ENCODE measurements around the gene DEDD2. TPM values are rescaled to one million over a fixed set of nuclear protein-coding genes. Genes with fewer than 3 reads are reported as not detected.

Gene DEDD2
- total RNA-seq, 1 donor from 2014 or later = 21.4 TPM

GRCh38 chr19:42249149-42249750 is 31.8 kb upstream of the DEDD2 start:
- Histone ChIP-seq H3K4me1 (ENCODE audit: control insufficient read depth in 3 of 3, insufficient read depth in 3 of 3, low read length in 3 of 3) (peaks cover 53 to 57% (median 57%) of the 10 kb centered on the region in 3 donors), H3K27ac (ENCODE audit: low read depth, low read length) (peak overlapping the region; percentile 64), H3K9ac (ENCODE audit: low read depth in 1 of 3, low read length in 3 of 3) (no peak overlapping the region), H3K4me3 (ENCODE audit: low read length in 3 of 3) (no peak overlapping the region), H3K36me3 (ENCODE audit: control insufficient read depth in 3 of 3, insufficient read depth in 3 of 3, low read length in 3 of 3) (peaks cover 0 to 9% (median 4%) of the 10 kb centered on the region in 3 donors), H3K9me3 (ENCODE audit: control insufficient read depth in 3 of 3, low read length in 3 of 3) (no peaks in the 10 kb centered on the region), H3K27me3 (ENCODE audit: control insufficient read depth in 3 of 3, insufficient read depth in 3 of 3, low read length in 3 of 3) (peaks cover 0 to 25% (median 17%) of the 10 kb centered on the region in 3 donors)

- no peak overlapping the region for H3K9ac ChIP-seq (ENCODE audit: low read depth in 1 of 3, low read length in 3 of 3)
These were observed 31.0 kb upstream of the DEDD2 start for GRCh38 chr19:42248270-42249148.

GRCh38 chr19:42247640-42248199 is 30.2 kb upstream of the DEDD2 start:
- Histone ChIP-seq H3K4me1 (ENCODE audit: control insufficient read depth in 3 of 3, insufficient read depth in 3 of 3, low read length in 3 of 3) (peaks cover 57 to 64% (median 60%) of the 10 kb centered on the region in 3 donors), H3K27me3 (ENCODE audit: control insufficient read depth in 3 of 3, insufficient read depth in 3 of 3, low read length in 3 of 3) (peaks cover 0 to 18% (median 12%) of the 10 kb centered on the region in 3 donors), H3K4me3 (ENCODE audit: low read length in 3 of 3) (no peak overlapping the region), H3K27ac (ENCODE audit: low read depth, low read length) (no peak overlapping the region), H3K9ac (ENCODE audit: low read depth in 1 of 3, low read length in 3 of 3) (no peak overlapping the region), H3K36me3 (ENCODE audit: control insufficient read depth in 3 of 3, insufficient read depth in 3 of 3, low read length in 3 of 3) (peaks cover 0 to 9% (median 4%) of the 10 kb centered on the region in 3 donors), H3K9me3 (ENCODE audit: control insufficient read depth in 3 of 3, low read length in 3 of 3) (no peaks in the 10 kb centered on the region)

More at GRCh38 chr19:42248270-42249148, 31.0 kb upstream of the DEDD2 start:
- no peak overlapping the region for H3K27ac ChIP-seq (ENCODE audit: low read depth, low read length)
- H3K36me3 ChIP-seq (ENCODE audit: control insufficient read depth in 3 of 3, insufficient read depth in 3 of 3, low read length in 3 of 3) = peaks cover 0 to 9% (median 4%) of the 10 kb centered on the region in 3 donors
- no peaks in the 10 kb centered on the region for H3K9me3 ChIP-seq (ENCODE audit: control insufficient read depth in 3 of 3, low read length in 3 of 3)
- peaks cover 60 to 64% (median 63%) of the 10 kb centered on the region in 3 donors for H3K4me1 ChIP-seq (ENCODE audit: control insufficient read depth in 3 of 3, insufficient read depth in 3 of 3, low read length in 3 of 3)
- peaks cover 0 to 25% (median 17%) of the 10 kb centered on the region in 3 donors for H3K27me3 ChIP-seq (ENCODE audit: control insufficient read depth in 3 of 3, insufficient read depth in 3 of 3, low read length in 3 of 3)
- H3K4me3 ChIP-seq (ENCODE audit: low read length in 3 of 3) = no peak overlapping the region

- H3K36me3 ChIP-seq (ENCODE audit: control insufficient read depth in 3 of 3, insufficient read depth in 3 of 3, low read length in 3 of 3) = peaks cover 0 to 9% (median 4%) of the 10 kb centered on the region in 3 donors
- H3K27ac ChIP-seq (ENCODE audit: low read depth, low read length) = peak overlapping the region; percentile 34
- no peaks in the 10 kb centered on the region for H3K9me3 ChIP-seq (ENCODE audit: control insufficient read depth in 3 of 3, low read length in 3 of 3)
- H3K9ac ChIP-seq (ENCODE audit: low read depth in 1 of 3, low read length in 3 of 3) = peak overlapping the region in 1 of 3 donors; percentile 8
- H3K4me1 ChIP-seq (ENCODE audit: control insufficient read depth in 3 of 3, insufficient read depth in 3 of 3, low read length in 3 of 3) = peaks cover 52 to 61% (median 53%) of the 10 kb centered on the region in 3 donors
- peaks cover 0 to 13% (median 9%) of the 10 kb centered on the region in 3 donors for H3K27me3 ChIP-seq (ENCODE audit: control insufficient read depth in 3 of 3, insufficient read depth in 3 of 3, low read length in 3 of 3)
- no peak overlapping the region for H3K4me3 ChIP-seq (ENCODE audit: low read length in 3 of 3)
These were observed 29.6 kb upstream of the DEDD2 start for GRCh38 chr19:42246922-42247639.

GRCh38 chr19:42246143-42246921 is 28.9 kb upstream of the DEDD2 start:
- peaks cover 0 to 10% (median 9%) of the 10 kb centered on the region in 3 donors for H3K27me3 ChIP-seq (ENCODE audit: control insufficient read depth in 3 of 3, insufficient read depth in 3 of 3, low read length in 3 of 3)
- no peaks in the 10 kb centered on the region for H3K9me3 ChIP-seq (ENCODE audit: control insufficient read depth in 3 of 3, low read length in 3 of 3)
- H3K4me1 ChIP-seq (ENCODE audit: control insufficient read depth in 3 of 3, insufficient read depth in 3 of 3, low read length in 3 of 3) = peaks cover 49 to 58% (median 52%) of the 10 kb centered on the region in 3 donors
- no peak overlapping the region for H3K4me3 ChIP-seq (ENCODE audit: low read length in 3 of 3)
- peak overlapping the region; percentile 34 for H3K27ac ChIP-seq (ENCODE audit: low read depth, low read length)
- peak overlapping the region in 1 of 3 donors; percentile 40 for H3K9ac ChIP-seq (ENCODE audit: low read depth in 1 of 3, low read length in 3 of 3)
- H3K36me3 ChIP-seq (ENCODE audit: control insufficient read depth in 3 of 3, insufficient read depth in 3 of 3, low read length in 3 of 3) = peaks cover 0 to 9% (median 4%) of the 10 kb centered on the region in 3 donors

GRCh38 chr19:42245231-42245630 is 27.8 kb upstream of the DEDD2 start:
- Histone ChIP-seq H3K9me3 (ENCODE audit: control insufficient read depth in 3 of 3, low read length in 3 of 3) (no peaks in the 10 kb centered on the region), H3K4me3 (ENCODE audit: low read length in 3 of 3) (peak overlapping the region; percentile 90 to 92 (median 91)), H3K36me3 (ENCODE audit: control insufficient read depth in 3 of 3, insufficient read depth in 3 of 3, low read length in 3 of 3) (peaks cover 4 to 8% (median 5%) of the 10 kb centered on the region in 3 donors), H3K9ac (ENCODE audit: low read depth in 1 of 3, low read length in 3 of 3) (peak overlapping the region in 2 of 3 donors; percentile 69 to 83), H3K27me3 (ENCODE audit: control insufficient read depth in 3 of 3, insufficient read depth in 3 of 3, low read length in 3 of 3) (peaks cover 0 to 2% (median under 1%) of the 10 kb centered on the region in 3 donors), H3K4me1 (ENCODE audit: control insufficient read depth in 3 of 3, insufficient read depth in 3 of 3, low read length in 3 of 3) (peaks cover 45 to 56% (median 48%) of the 10 kb centered on the region in 3 donors), H3K27ac (ENCODE audit: low read depth, low read length) (peak overlapping the region; percentile 89)

- H3K4me3 ChIP-seq (ENCODE audit: low read length in 3 of 3) = peak overlapping the region; percentile 90 to 92 (median 91)
- H3K36me3 ChIP-seq (ENCODE audit: control insufficient read depth in 3 of 3, insufficient read depth in 3 of 3, low read length in 3 of 3) = peaks cover 5 to 11% (median 7%) of the 10 kb centered on the region in 3 donors
- H3K27ac ChIP-seq (ENCODE audit: low read depth, low read length) = peak overlapping the region; percentile 89
- no peaks in the 10 kb centered on the region for H3K9me3 ChIP-seq (ENCODE audit: control insufficient read depth in 3 of 3, low read length in 3 of 3)
- H3K9ac ChIP-seq (ENCODE audit: low read depth in 1 of 3, low read length in 3 of 3) = peak overlapping the region; percentile 75 to 84 (median 83)
- peaks cover 39 to 56% (median 41%) of the 10 kb centered on the region in 3 donors for H3K4me1 ChIP-seq (ENCODE audit: control insufficient read depth in 3 of 3, insufficient read depth in 3 of 3, low read length in 3 of 3)
- no peaks in the 10 kb centered on the region for H3K27me3 ChIP-seq (ENCODE audit: control insufficient read depth in 3 of 3, insufficient read depth in 3 of 3, low read length in 3 of 3)
These were observed 27.1 kb upstream of the DEDD2 start for GRCh38 chr19:42244347-42245220.

Data from skeletal muscle tissue (tissue), 4 donors.